Measurements from ENCODE around the gene RAMP1. TPM values are rescaled to one million over a fixed set of nuclear protein-coding genes. Genes with fewer than 3 reads are reported as not detected.

Gene RAMP1
- total RNA-seq, 1 donor from 2014 or later: 9.1 TPM

- Mint-ChIP-seq H3K4me3 (ENCODE audit: unreplicated experiment) (no peak overlapping the region), H3K27me3 (ENCODE audit: low read depth, unreplicated experiment) (no peaks in the 10 kb centered on the region), H3K36me3 (ENCODE audit: low read depth, unreplicated experiment) (no peaks in the 10 kb centered on the region), H3K9me3 (ENCODE audit: unreplicated experiment) (no peaks in the 10 kb centered on the region), H3K4me1 (ENCODE audit: low read depth, unreplicated experiment) (peaks cover 6% of the 10 kb centered on the region), H3K27ac (ENCODE audit: unreplicated experiment) (no peak overlapping the region)
- no peaks in the 10 kb centered on the region for H3K36me3 ChIP-seq (ENCODE audit: insufficient read depth, low read length)
- no peaks in the 10 kb centered on the region for H3K9me3 ChIP-seq (ENCODE audit: insufficient read depth, low read depth, low read length)
- no peak for TF ChIP-seq EZH2 (IDR thresholded peaks at IDR 0.05; ENCODE audit: insufficient read depth, low read length)
- TF ChIP-seq CTCF (IDR thresholded peaks at IDR 0.05; ENCODE audit: insufficient read depth, low read depth, low read length): no peak
- H3K27me3 ChIP-seq (ENCODE audit: insufficient read depth, low read length): no peaks in the 10 kb centered on the region
- no peaks in the 10 kb centered on the region for H3K79me2 ChIP-seq (ENCODE audit: insufficient read depth, low read length)
- no peak overlapping the region for H3K4me3 ChIP-seq (ENCODE audit: insufficient read depth, low read depth, low read length)
- H2AFZ ChIP-seq (ENCODE audit: low read depth, low read length): no peak overlapping the region
- H3K4me2 ChIP-seq (ENCODE audit: low read length): peak overlapping the region; percentile 9
- no peak overlapping the region for H3K9ac ChIP-seq (ENCODE audit: low read length)
- DNase-seq (ENCODE audit: low read depth) (peak; percentile 62), FAIRE-seq (peak; percentile 70)
- H4K20me1 ChIP-seq (ENCODE audit: insufficient read depth, low read length): no peaks in the 10 kb centered on the region
- H3K4me1 ChIP-seq (ENCODE audit: insufficient read depth, low read length): no peaks in the 10 kb centered on the region
- H3K27ac ChIP-seq (ENCODE audit: low read depth, low read length): no peak overlapping the region
Measured at GRCh38 chr2:237818066-237818473, 41.4 kb upstream of the RAMP1 start.

GRCh38 chr2:237819231-237819630 is 40.2 kb upstream of the RAMP1 start:
- H3K27ac Mint-ChIP-seq (ENCODE audit: unreplicated experiment): no peak overlapping the region
- Histone ChIP-seq H3K27me3 (ENCODE audit: insufficient read depth, low read length) (no peaks in the 10 kb centered on the region), H3K9ac (ENCODE audit: low read length) (no peak overlapping the region), H3K4me3 (ENCODE audit: insufficient read depth, low read depth, low read length) (no peak overlapping the region), H3K4me2 (ENCODE audit: low read length) (no peak overlapping the region), H3K4me1 (ENCODE audit: insufficient read depth, low read length) (no peaks in the 10 kb centered on the region), H4K20me1 (ENCODE audit: insufficient read depth, low read length) (no peaks in the 10 kb centered on the region), H3K9me3 (ENCODE audit: insufficient read depth, low read depth, low read length) (no peaks in the 10 kb centered on the region), H3K79me2 (ENCODE audit: insufficient read depth, low read length) (no peaks in the 10 kb centered on the region), H3K36me3 (ENCODE audit: insufficient read depth, low read length) (no peaks in the 10 kb centered on the region), H2AFZ (ENCODE audit: low read depth, low read length) (no peak overlapping the region), H3K27ac (ENCODE audit: low read depth, low read length) (no peak overlapping the region)
- no peak for TF ChIP-seq CTCF (IDR thresholded peaks at IDR 0.05; ENCODE audit: insufficient read depth, low read depth, low read length)
- no peak for TF ChIP-seq EZH2 (IDR thresholded peaks at IDR 0.05; ENCODE audit: insufficient read depth, low read length)
- peaks cover 6% of the 10 kb centered on the region for H3K4me1 Mint-ChIP-seq (ENCODE audit: low read depth, unreplicated experiment)
- H3K4me3 Mint-ChIP-seq (ENCODE audit: unreplicated experiment): no peak overlapping the region
- H3K36me3 Mint-ChIP-seq (ENCODE audit: low read depth, unreplicated experiment): no peaks in the 10 kb centered on the region
- no peaks in the 10 kb centered on the region for H3K27me3 Mint-ChIP-seq (ENCODE audit: low read depth, unreplicated experiment)
- DNase-seq (ENCODE audit: low read depth) (peak; percentile 2), FAIRE-seq (peak; percentile 60)
- no peaks in the 10 kb centered on the region for H3K9me3 Mint-ChIP-seq (ENCODE audit: unreplicated experiment)

DNA sequence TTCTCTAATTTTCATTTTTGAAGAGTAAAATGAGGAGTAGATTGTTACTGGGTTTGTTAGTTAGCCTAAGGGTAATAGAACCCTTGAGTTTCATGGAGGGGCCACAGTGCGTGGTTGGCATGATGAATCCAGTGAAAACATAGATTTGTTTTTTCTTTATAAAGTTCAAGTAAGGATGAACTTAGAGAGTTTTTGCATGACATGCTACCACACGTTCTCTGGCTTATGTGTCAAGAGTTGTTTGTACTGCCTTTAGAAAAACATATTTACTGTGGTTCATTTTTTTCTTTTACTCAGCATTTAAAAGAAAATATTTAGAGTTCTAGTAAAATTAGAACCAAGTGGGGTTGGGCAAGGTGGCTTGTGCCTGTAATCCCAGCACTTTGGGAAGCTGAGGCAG is 39.0 kb upstream of the RAMP1 start:
- Histone ChIP-seq H4K20me1 (ENCODE audit: insufficient read depth, low read length) (no peaks in the 10 kb centered on the region), H3K4me2 (ENCODE audit: low read length) (no peak overlapping the region), H3K27ac (ENCODE audit: low read depth, low read length) (no peak overlapping the region), H3K4me3 (ENCODE audit: insufficient read depth, low read depth, low read length) (no peak overlapping the region), H3K9me3 (ENCODE audit: insufficient read depth, low read depth, low read length) (no peaks in the 10 kb centered on the region), H3K9ac (ENCODE audit: low read length) (no peak overlapping the region), H2AFZ (ENCODE audit: low read depth, low read length) (no peak overlapping the region), H3K4me1 (ENCODE audit: insufficient read depth, low read length) (no peaks in the 10 kb centered on the region), H3K79me2 (ENCODE audit: insufficient read depth, low read length) (no peaks in the 10 kb centered on the region), H3K27me3 (ENCODE audit: insufficient read depth, low read length) (no peaks in the 10 kb centered on the region), H3K36me3 (ENCODE audit: insufficient read depth, low read length) (no peaks in the 10 kb centered on the region)
- Mint-ChIP-seq H3K27me3 (ENCODE audit: low read depth, unreplicated experiment) (no peaks in the 10 kb centered on the region), H3K4me3 (ENCODE audit: unreplicated experiment) (no peak overlapping the region), H3K27ac (ENCODE audit: unreplicated experiment) (no peak overlapping the region), H3K4me1 (ENCODE audit: low read depth, unreplicated experiment) (peaks cover 6% of the 10 kb centered on the region), H3K9me3 (ENCODE audit: unreplicated experiment) (no peaks in the 10 kb centered on the region), H3K36me3 (ENCODE audit: low read depth, unreplicated experiment) (no peaks in the 10 kb centered on the region)
- DNase-seq (ENCODE audit: low read depth) (no peak), FAIRE-seq (no peak)
- TF ChIP-seq EZH2 (IDR thresholded peaks at IDR 0.05; ENCODE audit: insufficient read depth, low read length) (no peak), CTCF (IDR thresholded peaks at IDR 0.05; ENCODE audit: insufficient read depth, low read depth, low read length) (no peak)
